Astrocyte of the cerebellum (primary cell): ENCODE results near the gene PLPP1.

Experiments used
- DNase-seq: peaks from one replicate; pipeline ENCODE4 v3.0.0-alpha.2; 2011; ENCODE audit warnings: low read depth
- H3K4me3 ChIP-seq: 2 replicates; pipeline ENCODE4 v1.5.1; 2011; ENCODE audit warnings: mild to moderate bottlenecking, low read depth, low read length, moderate library complexity
- CTCF ChIP-seq: IDR thresholded peaks from 2 replicates; pipeline ENCODE4 v1.5.1; 2012; ENCODE audit warnings: low read length, low read depth, moderate library complexity, mild to moderate bottlenecking; ENCODE audit errors: missing control alignments
- in situ Hi-C: cut with HindIII; loops from 2 replicates; pipeline ENCODE4 v1.10.0; 2017; ENCODE audit warnings: low sequenced_read_pairs

The PLPP1 gene

GRCh38 chr5:55481293-55481855 is 53.4 kb downstream of the PLPP1 start:
- in situ Hi-C loops, result no loop called here
- DNase-seq, result no peak
- TF ChIP-seq CTCF, result no peak
- H3K4me3 ChIP-seq, result no peak overlapping the region

GRCh38 chr5:55480781-55481180 is 54.0 kb downstream of the PLPP1 start:
- in situ Hi-C loops, result no loop called here
- DNase-seq, result no peak
- TF ChIP-seq CTCF, result no peak

GRCh38 chr5:55472642-55473041 is 62.1 kb downstream of the PLPP1 start:
- in situ Hi-C loops, result no loop called here
- no peak for TF ChIP-seq CTCF
- H3K4me3 ChIP-seq, result no peak overlapping the region
- no peak for DNase-seq

More at GRCh38 chr5:55480781-55481180, 54.0 kb downstream of the PLPP1 start:
- H3K4me3 ChIP-seq, result no peak overlapping the region

- in situ Hi-C loops, result no loop called here
- no peak for TF ChIP-seq CTCF
- no peak overlapping the region for H3K4me3 ChIP-seq
- DNase-seq, result no peak
These were observed 63.3 kb downstream of the PLPP1 start for GRCh38 chr5:55471468-55471867.

GRCh38 chr5:55470282-55470681 is 64.5 kb downstream of the PLPP1 start:
- no peak for TF ChIP-seq CTCF
- DNase-seq, result no peak
- in situ Hi-C loops, result no loop called here
- H3K4me3 ChIP-seq, result no peak overlapping the region

GRCh38 chr5:55469839-55470238 is 64.9 kb downstream of the PLPP1 start:
- no peak for DNase-seq
- no peak for TF ChIP-seq CTCF
- H3K4me3 ChIP-seq, result no peak overlapping the region
- in situ Hi-C loops, result no loop called here
